SK-N-SH (cell line): ENCODE results near the gene RNF168. TPM values are rescaled to one million over a fixed set of nuclear protein-coding genes. Genes with fewer than 3 reads are reported as not detected.
"Not testable (repeated sequence)": the region's sequence is repeated elsewhere in the genome, so short reads cannot be mapped to it uniquely, and the experiment has no call there.

Experiments
- CTCF ChIA-PET: fragments of 300-600, 350-600 bp; formaldehyde crosslinking; extraction: SDS; loops from one replicate; lab custom pipeline; 2021; lab: Yijun Ruan, JAX
- POLR2A ChIA-PET: fragments of 350-600 bp; sonication (Branson Sonifier 250); formaldehyde crosslinking; extraction: SDS; loops from one replicate; lab custom pipeline; 2020; ENCODE audit warnings: antibody characterized with exemption, inconsistent platforms; lab: Yijun Ruan, JAX
- DNase-seq: peaks from one replicate; pipeline ENCODE4 v3.0.0; 2012
- H2AFZ ChIP-seq: fragments of 200-600 bp; sonication (generic); 2 replicates; pipeline ENCODE4 v1.8.1; 2016; ENCODE audit warnings: antibody characterized with exemption, mild to moderate bottlenecking, low read depth
- H3F3A ChIP-seq: fragments of 200-600 bp; sonication (generic); replicated peaks from 2 replicates; pipeline ENCODE3; 2016; ENCODE audit warnings: antibody characterized with exemption, mild to moderate bottlenecking; ENCODE audit not compliant: insufficient read depth
- H3K27ac ChIP-seq, 2 experiments: fragments of 200-500 bp in 1 of 2; fragments of 200-600 bp in 1 of 2; sonication (Bioruptor generic) in 1 of 2; sonication (generic), shearing (Covaris generic) in 1 of 2; 2 replicates each; pipeline versions ENCODE4 v1.5.1 to v1.6.1; 2014 to 2016; ENCODE audit warnings: low read depth in 2 of 2, inconsistent platforms in 1 of 2, low read length in 1 of 2, mild to moderate bottlenecking in 1 of 2, mixed read lengths in 1 of 2
- H3K27me3 ChIP-seq: fragments of 200-600 bp; sonication (generic), shearing (Covaris generic); 2 replicates; pipeline ENCODE4 v1.6.1; 2016; ENCODE audit warnings: mixed run types; ENCODE audit not compliant: insufficient read depth
- H3K36me3 ChIP-seq, 2 experiments: fragments of 200-500 bp in 1 of 2; fragments of 200-600 bp in 1 of 2; sonication (Bioruptor generic) in 1 of 2; sonication (generic) in 1 of 2; replicated peaks in 1 of 2; 2 replicates each; pipeline versions ENCODE3 to v1.5.1; 2014 to 2016; ENCODE audit warnings: low read length in 1 of 2, mild to moderate bottlenecking in 1 of 2; ENCODE audit not compliant: insufficient read depth in 2 of 2, control insufficient read depth in 1 of 2
- H3K4me1 ChIP-seq, 2 experiments: fragments of 200-500 bp in 1 of 2; fragments of 200-600 bp in 1 of 2; sonication (Bioruptor generic) in 1 of 2; sonication (generic), shearing (Covaris generic) in 1 of 2; 2 replicates each; pipeline versions ENCODE4 v1.5.1 to v1.6.1; 2014 to 2016; ENCODE audit warnings: low read depth in 1 of 2, low read length in 1 of 2, mixed run types in 1 of 2; ENCODE audit not compliant: insufficient read depth in 2 of 2, control insufficient read depth in 1 of 2
- H3K4me2 ChIP-seq: fragments of 200-600 bp; sonication (generic), shearing (Covaris generic); 2 replicates; pipeline ENCODE4 v1.6.1; 2017; ENCODE audit warnings: mixed run types
- H3K4me3 ChIP-seq, 2 experiments: fragments of 200-500 bp in 1 of 2; fragments of 200-600 bp in 1 of 2; sonication (Bioruptor generic) in 1 of 2; sonication (generic), shearing (Covaris generic) in 1 of 2; 2 replicates each; pipeline versions ENCODE4 v1.5.1 to v1.8.1; 2014 to 2016; ENCODE audit warnings: low read depth in 2 of 2, inconsistent platforms in 1 of 2, low read length in 1 of 2, mild to moderate bottlenecking in 1 of 2, mixed read lengths in 1 of 2, moderate library complexity in 1 of 2
- H3K79me2 ChIP-seq: fragments of 200-600 bp; sonication (generic); 2 replicates; pipeline ENCODE4 v1.8.1; 2017; ENCODE audit warnings: mild to moderate bottlenecking; ENCODE audit not compliant: insufficient read depth
- H3K9ac ChIP-seq: fragments of 200-600 bp; sonication (generic); 2 replicates; pipeline ENCODE4 v1.6.1; 2017; ENCODE audit warnings: mixed run types
- H3K9me2 ChIP-seq: fragments of 200-600 bp; sonication (generic); 2 replicates; pipeline ENCODE4 v1.6.1; 2017; ENCODE audit warnings: mixed run types
- H3K9me3 ChIP-seq: fragments of 200-600 bp; sonication (generic); 2 replicates; pipeline ENCODE4 v1.6.1; 2017; ENCODE audit warnings: mixed run types, mild to moderate bottlenecking, moderate library complexity
- H4K20me1 ChIP-seq: fragments of 200-600 bp; sonication (generic); 2 replicates; pipeline ENCODE4 v1.6.1; 2017; ENCODE audit warnings: mild to moderate bottlenecking, mixed run types; ENCODE audit not compliant: insufficient read depth
- EP300 ChIP-seq, 2 experiments: IDR thresholded peaks; 2 replicates each; pipeline versions ENCODE4 v1.4.0 to v1.6.1; 2012; ENCODE audit warnings: borderline replicate concordance in 1 of 2, low read depth in 1 of 2, low read length in 1 of 2
- FOSL2 ChIP-seq: IDR thresholded peaks from 2 replicates; pipeline ENCODE4 v1.4.0; 2012; ENCODE audit warnings: low read depth, mild to moderate bottlenecking, moderate library complexity, borderline replicate concordance
- MXI1 ChIP-seq: IDR thresholded peaks from 2 replicates; pipeline ENCODE4 v1.6.1; 2012; ENCODE audit warnings: mild to moderate bottlenecking, low read depth, low read length, improper control_type of control experiment
- NFIC ChIP-seq: IDR thresholded peaks from 2 replicates; pipeline ENCODE4 v1.4.0; 2012; ENCODE audit warnings: borderline replicate concordance
- NRF1 ChIP-seq: IDR thresholded peaks from 2 replicates; pipeline ENCODE4 v1.6.1; 2012; ENCODE audit warnings: low read depth, mild to moderate bottlenecking, low read length
- RAD21 ChIP-seq: IDR thresholded peaks from 2 replicates; pipeline ENCODE4 v1.6.1; 2012; ENCODE audit warnings: mild to moderate bottlenecking, low read length
- RCOR1 ChIP-seq: fragments of 150-350 bp; IDR thresholded peaks from 2 replicates; pipeline ENCODE4 v1.6.1; 2017; ENCODE audit warnings: antibody characterized with exemption, low read length
- RFX5 ChIP-seq: IDR thresholded peaks from 2 replicates; pipeline ENCODE4 v1.6.1; 2012; ENCODE audit warnings: mild to moderate bottlenecking, improper control_type of control experiment, low read length
- WGBS: methylation state at CpG from one replicate; pipeline ENCODE4 v1.1.6; 2017; ENCODE audit warnings: low lambda C conversion rate; 5-methylcytosine and 5-hydroxymethylcytosine counted together
- polyA plus RNA-seq, 3 experiments: library from polyadenylated mRNA; depleted of rRNA; stranded (reverse); fragments of >200 nt; gene quantifications; 2 replicates each; pipeline ENCODE4 v1.2.3, GENCODE V29; 2012
- TF ChIP-seq, protein P1 (sequence below): IDR thresholded peaks from 2 replicates; pipeline ENCODE4 v1.4.0; 2012; ENCODE audit warnings: low read depth, borderline replicate concordance
- TF ChIP-seq, protein P2 (sequence below): fragments of 200-600 bp; sonication (generic); IDR thresholded peaks from 2 replicates; pipeline ENCODE4 v1.6.1; 2017; ENCODE audit warnings: antibody characterized with exemption, mild to moderate bottlenecking, moderate library complexity

The RNF168 gene
- polyA plus RNA-seq, 1 of the 3 experiments (the other 2 are of a cell fraction): 1.9 TPM

DNA sequence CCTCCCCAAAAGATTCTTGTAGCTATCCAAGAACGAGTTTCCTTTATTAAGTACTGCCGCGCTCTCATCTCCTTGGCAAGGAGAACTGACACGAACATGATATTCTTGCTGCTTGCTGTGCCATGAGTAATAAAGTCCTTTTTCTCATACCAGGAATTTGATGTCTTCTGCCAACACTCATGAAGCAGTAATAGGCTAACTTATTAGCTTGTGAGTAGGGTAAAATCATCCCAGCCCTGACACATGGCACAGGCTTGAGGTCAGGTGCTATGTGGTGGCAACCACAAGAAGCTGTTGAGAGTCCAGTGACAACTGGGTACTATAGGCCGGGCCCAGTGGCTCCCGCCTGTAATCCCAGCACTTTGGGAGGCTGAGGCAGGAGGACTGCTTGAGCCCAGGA, 48.6 kb downstream of the RNF168 start:
- Histone ChIP-seq H3K4me1 (no peaks in the 10 kb centered on the region), H3K4me2 (no peak overlapping the region), H3K36me3 (no peaks in the 10 kb centered on the region), H3K79me2 (no peaks in the 10 kb centered on the region), H4K20me1 (no peaks in the 10 kb centered on the region), H3F3A (peaks cover 13% of the 10 kb centered on the region), H3K9ac (no peak overlapping the region), H3K27me3 (no peaks in the 10 kb centered on the region), H3K9me3 (no peaks in the 10 kb centered on the region), H3K4me3 (no peak overlapping the region), H2AFZ (no peak overlapping the region), H3K27ac (no peak overlapping the region), H3K9me2 (no peaks in the 10 kb centered on the region)
- no peak for TF ChIP-seq MXI1
- TF ChIP-seq, protein P1, sequence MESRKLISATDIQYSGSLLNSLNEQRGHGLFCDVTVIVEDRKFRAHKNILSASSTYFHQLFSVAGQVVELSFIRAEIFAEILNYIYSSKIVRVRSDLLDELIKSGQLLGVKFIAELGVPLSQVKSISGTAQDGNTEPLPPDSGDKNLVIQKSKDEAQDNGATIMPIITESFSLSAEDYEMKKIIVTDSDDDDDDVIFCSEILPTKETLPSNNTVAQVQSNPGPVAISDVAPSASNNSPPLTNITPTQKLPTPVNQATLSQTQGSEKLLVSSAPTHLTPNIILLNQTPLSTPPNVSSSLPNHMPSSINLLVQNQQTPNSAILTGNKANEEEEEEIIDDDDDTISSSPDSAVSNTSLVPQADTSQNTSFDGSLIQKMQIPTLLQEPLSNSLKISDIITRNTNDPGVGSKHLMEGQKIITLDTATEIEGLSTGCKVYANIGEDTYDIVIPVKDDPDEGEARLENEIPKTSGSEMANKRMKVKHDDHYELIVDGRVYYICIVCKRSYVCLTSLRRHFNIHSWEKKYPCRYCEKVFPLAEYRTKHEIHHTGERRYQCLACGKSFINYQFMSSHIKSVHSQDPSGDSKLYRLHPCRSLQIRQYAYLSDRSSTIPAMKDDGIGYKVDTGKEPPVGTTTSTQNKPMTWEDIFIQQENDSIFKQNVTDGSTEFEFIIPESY: no peak
- no peak for TF ChIP-seq RAD21
- no peak for TF ChIP-seq RFX5
- TF ChIP-seq NRF1: no peak
- no peak for TF ChIP-seq RCOR1
- TF ChIP-seq NFIC: no peak
- DNase-seq: no peak
- 85% methylated on average over 4 of the region's 6 CpGs for WGBS
- POLR2A ChIA-PET: no interaction called here
- CTCF ChIA-PET: no interaction called here

DNA sequence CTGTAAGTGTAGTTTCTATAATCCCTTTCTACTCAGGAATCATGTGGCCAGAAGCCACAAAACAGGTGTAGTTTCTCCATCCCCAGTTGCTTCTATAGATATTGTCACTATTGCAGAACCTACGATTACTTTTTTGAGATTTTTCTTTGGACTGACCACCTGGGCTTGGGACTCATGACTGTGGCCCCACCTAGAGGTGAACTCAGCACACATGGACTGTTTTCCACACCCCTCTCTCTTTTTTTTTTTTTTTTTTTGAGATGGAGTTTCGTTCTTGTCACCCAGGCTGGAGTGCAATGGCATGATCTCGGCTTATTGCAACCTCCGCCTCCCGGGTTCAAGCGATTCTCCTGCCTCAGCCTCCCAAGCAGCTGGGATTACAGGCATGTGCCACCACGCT, 58.2 kb downstream of the RNF168 start:
- peaks cover 25% of the 10 kb centered on the region for H3F3A ChIP-seq
- peak; percentile 38 for TF ChIP-seq RAD21
- TF ChIP-seq, protein P2, sequence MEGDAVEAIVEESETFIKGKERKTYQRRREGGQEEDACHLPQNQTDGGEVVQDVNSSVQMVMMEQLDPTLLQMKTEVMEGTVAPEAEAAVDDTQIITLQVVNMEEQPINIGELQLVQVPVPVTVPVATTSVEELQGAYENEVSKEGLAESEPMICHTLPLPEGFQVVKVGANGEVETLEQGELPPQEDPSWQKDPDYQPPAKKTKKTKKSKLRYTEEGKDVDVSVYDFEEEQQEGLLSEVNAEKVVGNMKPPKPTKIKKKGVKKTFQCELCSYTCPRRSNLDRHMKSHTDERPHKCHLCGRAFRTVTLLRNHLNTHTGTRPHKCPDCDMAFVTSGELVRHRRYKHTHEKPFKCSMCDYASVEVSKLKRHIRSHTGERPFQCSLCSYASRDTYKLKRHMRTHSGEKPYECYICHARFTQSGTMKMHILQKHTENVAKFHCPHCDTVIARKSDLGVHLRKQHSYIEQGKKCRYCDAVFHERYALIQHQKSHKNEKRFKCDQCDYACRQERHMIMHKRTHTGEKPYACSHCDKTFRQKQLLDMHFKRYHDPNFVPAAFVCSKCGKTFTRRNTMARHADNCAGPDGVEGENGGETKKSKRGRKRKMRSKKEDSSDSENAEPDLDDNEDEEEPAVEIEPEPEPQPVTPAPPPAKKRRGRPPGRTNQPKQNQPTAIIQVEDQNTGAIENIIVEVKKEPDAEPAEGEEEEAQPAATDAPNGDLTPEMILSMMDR: peak; percentile 22; the same call in 1 of the 2 replicates
- WGBS: 88% methylated on average over 7 of the region's 7 CpGs
- H3K4me3 ChIP-seq, H3K79me2 ChIP-seq, H3K9ac ChIP-seq, H4K20me1 ChIP-seq, POLR2A ChIA-PET, CTCF ChIA-PET, H3K9me2 ChIP-seq, H3K36me3 ChIP-seq, H3K27ac ChIP-seq, H3K4me1 ChIP-seq, DNase-seq, H2AFZ ChIP-seq, H3K4me2 ChIP-seq, H3K9me3 ChIP-seq, H3K27me3 ChIP-seq: not testable (repeated sequence)

DNA sequence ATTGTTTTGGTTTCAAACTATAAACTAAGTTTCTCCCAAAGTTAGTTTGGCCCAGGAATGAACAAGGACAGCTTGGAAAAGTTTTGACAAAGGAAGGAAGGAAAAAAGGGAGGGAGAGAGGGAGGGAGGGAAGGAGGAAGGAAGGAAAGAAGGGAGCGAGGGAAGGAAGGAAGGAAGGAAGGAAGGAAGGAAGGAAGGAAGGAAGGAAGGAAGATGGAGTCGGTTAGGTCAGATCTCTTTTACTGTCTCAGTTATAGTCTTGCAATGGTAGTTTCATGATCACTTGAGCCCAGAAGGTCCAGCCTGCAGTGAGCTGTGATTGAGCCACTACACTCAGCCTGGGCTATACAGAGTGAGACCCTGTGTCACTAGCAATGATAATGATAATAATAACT, 59.1 kb downstream of the RNF168 start:
- Histone ChIP-seq H3K9me2 (no peaks in the 10 kb centered on the region), H3K27ac (peak overlapping the region in 1 of 2 experiments; percentile 36; a peak in 1 of 4 replicates), H3K36me3 (no peaks in the 10 kb centered on the region), H3K4me1 (peaks cover 4 to 13% of the 10 kb centered on the region in 2 experiments; a peak in 2 of 4 replicates), H3K9me3 (no peaks in the 10 kb centered on the region), H3K4me2 (peak overlapping the region; percentile 28; the same call in 1 of the 2 replicates), H3K4me3 (no peak overlapping the region), H3K27me3 (no peaks in the 10 kb centered on the region), H2AFZ (peak overlapping the region; percentile 7; the same call in 1 of the 2 replicates), H3K9ac (no peak overlapping the region), H4K20me1 (no peaks in the 10 kb centered on the region), H3K79me2 (no peaks in the 10 kb centered on the region; the same call in 1 of the 2 replicates)
- POLR2A ChIA-PET: no interaction called here
- CTCF ChIA-PET: interaction anchor here (1.2 kb wide), 1 partner anchor 17 kb away, joined by 4 read pairs; no protein-coding TSS in a partner anchor
- DNase-seq: no peak
- TF ChIP-seq RCOR1 (no peak), FOSL2 (no peak), EP300 (IDR thresholded peaks at IDR 0.05; ENCODE audit: borderline replicate concordance in 1 of 2, low read depth in 1 of 2, low read length in 1 of 2) (no peak), RAD21 (no peak), MXI1 (no peak)
- TF ChIP-seq, all 33 proteins: peak for 0
- peaks cover 30% of the 10 kb centered on the region for H3F3A ChIP-seq
- WGBS: 96% methylated on average over 2 of the region's 2 CpGs
